Activated CD4-positive, alpha-beta T cell treated with anti-CD3 and anti-CD28 coated beads, Interleukin-2, amount 50 U/mL, for 16 hours (primary cell): ENCODE results near the gene CTSZ.
"Not testable (repeated sequence)": the region's sequence is repeated elsewhere in the genome, so short reads cannot be mapped to it uniquely, and the experiment has no call there.

Experiments used
- DNase-seq: peaks from one replicate; pipeline ENCODE4 v3.0.0-alpha.2; 2020

The CTSZ gene

DNA sequence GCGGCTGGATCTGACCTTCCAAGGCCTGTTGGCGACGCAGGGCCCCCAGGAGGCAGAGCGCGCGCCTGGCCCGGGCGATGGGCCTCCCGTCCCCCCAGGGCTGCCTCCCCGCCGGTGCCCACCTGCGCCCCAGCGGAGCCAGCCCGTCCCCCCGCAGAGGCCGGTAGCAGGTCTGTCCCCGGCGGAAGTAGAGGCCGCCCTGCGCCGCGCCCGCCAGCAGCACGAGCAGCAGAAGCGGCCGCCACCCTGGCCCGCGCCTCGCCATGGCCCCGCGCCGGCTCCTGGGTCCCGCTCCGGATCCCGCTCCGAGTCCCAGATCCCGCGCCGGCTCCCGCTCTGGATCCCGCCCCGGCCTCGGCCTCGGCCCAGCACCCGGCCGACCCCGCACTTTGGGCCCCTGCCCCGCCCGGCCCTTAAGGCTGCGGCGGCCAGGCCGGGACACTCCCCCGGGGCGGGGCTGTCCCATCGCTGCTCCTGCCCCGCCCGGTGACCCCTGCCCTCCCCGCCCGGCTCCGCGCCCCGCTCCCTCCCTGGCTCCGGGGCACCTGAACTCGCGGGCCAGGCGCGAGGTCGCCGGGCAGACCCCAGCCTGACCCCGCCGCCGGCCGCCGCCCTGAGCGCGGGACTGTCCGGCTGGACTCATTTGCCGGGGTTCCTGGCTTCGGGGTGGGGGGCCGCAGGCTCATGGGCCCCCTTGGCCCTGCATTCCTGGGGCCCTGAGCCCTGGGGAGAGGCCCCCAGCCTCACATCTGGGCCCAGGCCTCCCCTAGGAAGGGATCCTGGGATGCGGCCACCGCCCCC lies at the start of gene CTSZ:
TSS of gene CTSZ (minus strand) at position 391 of the 801 bp plus-strand sequence. CDS start at position 265, 126 bp downstream.
- DNase-seq: no peak

DNA sequence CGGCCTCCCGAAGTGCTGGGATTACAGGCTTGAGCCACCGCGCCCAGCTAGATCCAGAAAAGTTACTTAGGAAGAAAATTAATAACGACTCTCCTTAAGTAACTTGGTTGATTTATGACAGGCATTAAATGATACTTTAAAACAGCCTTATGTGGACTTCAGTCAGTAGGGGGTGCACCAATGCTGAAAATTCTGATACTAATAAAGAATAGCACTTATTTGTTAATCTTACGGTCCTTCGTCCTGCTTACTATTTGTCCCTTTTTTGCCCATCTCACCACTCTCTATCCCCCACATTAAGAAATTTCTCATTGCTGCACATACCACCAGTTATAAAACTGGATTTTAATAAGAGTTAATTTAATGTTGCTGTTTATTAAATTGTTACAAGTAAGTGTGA lies 48.2 kb upstream of the CTSZ start:
- DNase-seq: no peak

DNA sequence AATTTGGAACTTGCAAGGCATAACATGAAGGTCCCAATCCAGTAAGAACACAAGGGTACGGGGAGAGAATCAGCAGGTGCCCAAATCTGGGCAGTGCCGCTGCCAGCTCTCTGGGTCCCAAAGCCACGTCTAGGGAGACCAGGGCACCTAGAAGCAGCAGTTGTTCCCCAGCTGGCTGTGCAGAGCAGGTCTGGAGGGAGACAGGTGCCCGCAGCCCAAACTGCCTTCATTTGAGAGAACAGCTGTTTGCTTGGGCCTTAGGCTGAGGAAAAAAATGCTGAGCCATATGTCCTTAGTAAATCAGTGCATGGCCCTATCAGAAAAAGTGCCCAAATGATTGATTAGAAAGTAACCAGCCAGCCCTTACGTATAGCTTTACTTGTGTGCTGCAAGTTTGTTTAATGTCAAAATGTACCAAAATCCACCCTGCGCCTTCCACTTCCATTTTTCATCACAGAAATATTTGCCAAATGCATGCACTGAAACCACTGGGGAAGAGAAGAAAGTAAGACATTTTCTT lies 44.7 kb upstream of the CTSZ start:
- DNase-seq: no peak

DNA sequence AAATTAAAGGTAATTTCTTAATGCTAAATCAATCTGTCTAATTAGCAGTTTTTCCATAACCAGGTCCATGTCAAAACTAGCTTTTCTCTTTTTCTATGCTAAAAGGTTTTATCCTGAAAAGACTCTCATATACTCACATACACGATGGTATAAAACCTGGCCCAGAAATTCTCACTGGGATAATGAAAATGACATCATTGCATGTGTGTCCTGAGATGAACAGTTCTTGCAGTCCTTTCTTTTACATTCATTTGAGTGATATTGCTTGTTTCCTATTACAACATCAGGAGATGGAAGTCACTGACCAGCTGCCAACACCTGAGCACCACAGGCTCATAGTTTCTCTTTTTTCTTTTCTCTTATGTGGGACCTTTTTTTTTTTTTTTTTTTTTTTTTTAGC lies 43.4 kb upstream of the CTSZ start:
- DNase-seq: no peak

DNA sequence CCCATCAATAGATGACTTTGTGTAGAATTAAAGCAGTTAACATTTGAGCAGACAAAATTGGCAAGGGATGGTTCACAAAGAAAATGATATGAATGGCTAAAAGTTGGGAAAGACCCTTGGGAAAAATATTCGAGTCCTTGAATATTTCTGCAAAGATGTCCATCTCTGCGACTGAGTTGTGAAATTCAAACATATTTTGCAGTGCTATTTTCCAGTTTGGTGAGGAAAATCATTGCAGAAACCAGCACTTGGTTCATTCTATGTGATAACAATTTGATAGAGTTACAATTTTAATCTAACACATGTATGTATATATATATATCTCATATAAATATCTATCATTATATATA lies 41.6 kb upstream of the CTSZ start:
- DNase-seq: no peak

DNA sequence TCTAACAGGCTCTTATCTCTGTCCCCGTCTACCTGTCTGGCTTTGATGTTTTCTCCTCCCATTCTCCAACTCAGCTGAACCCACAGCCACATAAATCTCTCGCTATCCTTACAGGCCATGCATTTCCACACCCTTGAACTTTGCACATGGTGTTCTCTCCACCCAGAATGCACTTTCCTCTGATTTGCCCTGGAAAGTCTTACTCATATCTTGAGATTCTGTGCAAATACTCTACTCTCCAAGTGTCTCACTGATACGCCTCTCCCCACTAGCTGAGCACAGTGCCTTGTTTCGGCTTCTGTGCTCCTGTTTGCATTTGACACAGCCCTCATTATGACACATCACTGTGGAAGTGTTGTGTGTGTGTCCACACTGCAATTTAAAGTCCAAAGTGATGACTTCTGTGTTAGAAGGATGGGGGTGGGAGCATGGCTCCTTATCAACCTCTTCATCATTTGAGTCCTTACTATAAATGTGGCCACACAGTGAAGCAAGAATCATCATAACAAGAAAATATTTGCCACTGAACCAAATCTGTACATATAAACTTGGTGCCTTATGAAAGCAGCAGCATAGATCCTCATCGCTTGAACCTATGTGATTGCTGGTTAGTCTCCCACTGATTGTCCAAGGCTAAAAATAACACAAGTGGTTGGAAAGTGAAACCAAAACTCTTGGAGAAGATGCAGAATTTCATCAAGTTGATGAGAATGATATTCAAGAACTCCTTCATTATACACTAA lies 41.1 kb upstream of the CTSZ start:
- DNase-seq: peak; percentile 75

DNA sequence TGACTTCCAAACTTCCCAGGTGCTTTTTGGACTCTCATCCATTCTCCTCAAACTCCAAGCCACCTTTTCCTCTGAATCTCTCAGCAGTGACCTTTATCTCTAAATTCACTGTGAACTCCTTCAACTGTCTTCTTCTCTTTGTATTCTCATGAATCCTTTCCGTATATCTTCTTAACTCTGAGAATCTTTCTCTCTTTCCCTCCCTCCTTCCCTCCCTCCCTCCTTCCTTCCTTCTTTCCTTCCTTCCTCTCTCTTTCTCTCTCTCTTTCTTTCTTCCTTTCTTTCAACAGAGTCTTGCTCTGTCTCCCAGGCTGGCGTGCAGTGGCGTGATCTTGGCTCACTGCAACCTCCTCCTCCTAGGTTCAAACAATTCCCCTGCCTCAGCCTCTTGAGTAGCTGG lies 39.8 kb upstream of the CTSZ start:
- no peak for DNase-seq

DNA sequence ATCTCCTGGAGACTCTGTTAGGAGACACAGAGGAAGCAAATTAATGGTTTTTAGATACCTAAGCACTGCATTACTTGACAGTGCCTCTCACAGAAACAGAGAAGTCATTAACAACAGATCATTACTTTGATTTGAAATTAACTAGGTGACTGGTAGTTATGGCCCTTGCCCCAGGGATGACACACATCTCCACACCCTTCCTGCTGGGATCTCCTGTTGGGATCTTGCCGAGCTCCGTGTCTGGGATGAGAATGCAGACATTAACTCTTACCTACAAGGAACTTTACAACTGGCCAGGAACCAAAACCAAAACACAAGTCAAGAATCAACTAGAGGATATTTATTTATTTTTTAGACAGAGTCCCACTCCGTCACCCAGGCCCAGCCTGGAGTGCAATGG lies 37.7 kb upstream of the CTSZ start:
- no peak for DNase-seq

DNA sequence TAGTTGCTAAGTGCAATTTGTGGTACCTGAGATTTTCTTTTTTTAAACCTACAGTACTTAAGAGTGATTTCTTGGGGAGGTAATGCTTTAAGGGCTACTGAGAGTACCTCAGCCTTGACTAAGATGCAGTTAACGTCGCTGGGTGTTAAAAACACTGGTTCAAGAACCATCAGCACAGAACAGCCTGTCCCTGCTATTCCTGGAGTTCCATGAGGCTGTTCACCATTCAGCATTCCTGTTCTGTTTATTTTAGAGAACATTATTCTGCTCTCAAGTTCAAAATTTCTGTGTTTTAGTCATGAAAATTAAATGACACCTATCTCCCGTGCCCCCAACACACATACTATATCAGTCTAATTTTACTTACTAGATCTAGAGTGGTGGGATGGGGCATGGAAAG lies 37.2 kb upstream of the CTSZ start:
- DNase-seq: no peak

DNA sequence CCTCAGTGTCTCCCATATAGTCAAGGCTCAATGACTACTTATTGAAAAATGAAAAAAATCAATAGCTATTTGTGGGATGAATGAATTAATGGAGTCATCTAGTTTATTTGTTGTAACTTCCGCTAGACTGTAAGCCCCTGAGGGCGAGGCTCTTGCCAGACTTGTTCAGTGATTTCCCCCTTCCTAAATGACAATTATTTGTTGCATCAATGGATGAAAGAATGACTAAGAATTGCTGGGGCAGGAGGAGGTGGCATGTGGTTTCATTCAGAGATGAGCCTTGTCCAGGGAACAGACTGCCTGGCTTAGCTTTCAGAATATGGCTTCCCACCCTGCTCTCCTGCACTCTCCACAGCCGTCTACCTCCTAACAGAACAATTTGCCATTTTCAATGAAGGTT lies 36.6 kb upstream of the CTSZ start:
- DNase-seq: peak; percentile 26

DNA sequence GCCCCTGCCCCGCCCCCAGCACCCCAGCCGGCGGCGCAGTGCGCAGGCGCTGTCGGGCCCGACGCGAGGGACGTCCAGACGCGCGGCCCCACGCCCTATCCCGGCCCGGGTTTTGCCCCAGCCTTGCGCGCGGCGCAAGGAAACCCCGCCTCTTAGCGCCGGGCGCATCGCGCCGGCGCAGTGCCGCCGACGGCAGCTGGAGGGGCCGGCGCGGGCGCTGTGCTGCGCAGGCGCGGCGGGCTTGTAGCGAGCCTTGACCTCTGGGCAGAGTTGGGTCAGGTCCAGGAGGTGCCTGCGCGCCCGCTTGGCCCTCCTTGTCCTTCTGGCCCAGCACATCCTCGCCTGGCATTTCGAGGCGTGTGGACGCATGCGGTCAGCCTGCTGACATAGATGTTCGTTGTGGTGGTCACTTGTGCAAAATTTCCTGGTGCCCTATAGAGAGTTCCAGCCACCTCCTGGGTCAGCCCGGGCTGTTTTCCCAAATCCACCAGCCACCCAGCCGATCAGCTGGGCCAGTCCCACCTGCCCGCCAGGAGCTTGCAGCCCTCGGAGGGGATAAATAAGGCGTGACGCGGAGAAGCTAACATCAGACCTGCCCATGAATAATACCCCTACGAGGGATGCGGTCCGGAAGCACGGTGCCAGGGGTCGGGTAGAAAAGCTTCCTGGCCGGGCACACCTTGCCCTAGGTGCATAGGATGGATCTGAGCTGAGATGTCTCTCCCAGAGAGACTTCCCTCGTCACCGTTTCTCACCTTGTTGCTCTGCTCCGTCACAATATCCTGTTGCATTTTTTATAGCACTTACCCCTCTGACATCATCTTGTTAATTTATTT lies 36.0 kb upstream of the CTSZ start:
- DNase-seq: peak; percentile 96

DNA sequence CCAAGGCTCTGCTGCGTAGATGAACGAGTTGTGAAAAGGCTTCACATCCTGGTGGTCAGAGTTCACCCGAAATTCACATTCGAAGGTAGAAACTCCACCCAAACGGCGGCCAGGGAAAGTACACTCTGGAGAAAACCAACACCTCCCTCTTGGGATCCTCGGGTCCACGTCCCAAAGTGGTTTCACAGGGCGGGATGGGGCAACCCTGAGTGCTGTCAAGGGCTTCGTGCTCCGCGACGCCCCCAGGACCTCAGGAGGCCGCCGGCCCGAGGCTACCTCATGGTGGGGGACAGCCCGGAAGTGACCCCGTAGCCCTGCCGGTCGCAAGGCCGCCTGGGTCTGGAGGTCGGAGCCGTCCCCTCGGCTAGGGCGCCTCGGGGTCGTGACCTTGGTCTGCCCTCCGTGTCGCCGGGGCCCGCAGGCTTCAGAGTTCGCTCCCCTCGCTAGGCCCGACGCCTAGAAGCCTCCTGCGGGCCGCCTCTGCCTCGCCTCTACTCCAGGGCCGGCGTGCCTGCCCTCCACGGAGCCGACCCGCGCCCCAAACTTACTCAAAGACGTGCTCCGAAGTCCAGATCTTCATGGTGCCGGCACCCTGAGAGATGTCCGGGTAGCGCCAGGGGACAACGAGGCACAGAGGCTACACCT lies 35.2 kb upstream of the CTSZ start, which contains the start of gene PRELID3B:
TSS of gene PRELID3B (minus strand) at position 636 of the 645 bp plus-strand sequence. CDS start at position 580, 56 bp downstream.
- DNase-seq: no peak

DNA sequence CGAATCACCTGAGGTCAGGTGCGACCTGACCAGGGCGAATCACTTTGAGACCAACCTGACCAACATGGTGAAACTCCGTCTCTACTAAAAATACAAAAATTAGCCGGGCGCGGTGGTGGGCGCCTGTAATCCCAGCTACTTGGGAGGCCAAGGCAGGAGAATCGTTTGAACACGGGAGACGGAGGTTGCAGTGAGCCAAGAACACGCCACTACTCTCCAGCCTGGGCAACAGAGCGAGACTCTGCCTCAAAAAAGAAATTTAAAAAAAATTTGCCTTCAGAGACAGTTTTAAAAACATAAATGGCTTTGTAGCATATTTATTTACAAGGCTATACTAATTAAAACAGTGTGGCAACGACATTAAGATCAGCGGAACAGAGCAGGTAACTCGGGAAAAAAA lies 34.4 kb upstream of the CTSZ start:
- not testable (repeated sequence) for DNase-seq

DNA sequence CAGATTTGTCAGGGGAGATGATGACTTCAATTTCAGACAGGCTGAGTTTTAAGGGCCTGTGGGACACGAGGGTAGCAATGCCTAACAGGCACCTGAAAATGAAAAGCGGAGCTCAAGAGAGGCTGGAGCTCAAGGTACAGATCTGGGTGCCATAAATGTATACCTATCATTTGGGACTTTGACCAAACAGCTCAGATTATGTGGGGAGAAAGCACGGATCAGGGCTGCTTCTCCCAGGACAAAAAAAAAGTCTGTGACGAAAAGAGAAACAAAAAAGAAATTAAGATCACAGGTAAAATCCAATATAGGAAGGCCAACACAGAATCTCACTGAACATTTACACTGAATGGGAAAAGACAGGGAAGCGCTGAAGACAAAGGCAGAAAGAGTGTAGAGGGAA lies 33.6 kb upstream of the CTSZ start:
- DNase-seq: no peak

DNA sequence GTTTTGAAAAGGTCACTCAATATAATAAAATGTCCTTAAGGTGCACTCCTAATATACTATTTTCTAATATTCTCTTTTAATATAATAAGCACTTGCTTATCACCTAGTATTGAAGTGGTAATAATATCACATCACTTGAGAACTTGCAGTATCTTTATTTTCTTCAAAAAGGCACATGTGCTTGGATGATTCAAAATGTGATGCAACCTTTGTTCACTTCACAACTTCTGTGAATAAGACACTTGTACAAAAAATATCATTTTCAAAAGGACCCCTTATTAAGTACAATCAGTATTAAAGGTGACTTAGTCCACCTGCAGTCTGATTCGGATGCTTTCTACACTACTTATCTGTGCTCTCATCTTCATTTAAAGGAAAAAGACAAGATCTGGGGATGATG lies 32.2 kb upstream of the CTSZ start:
- no peak for DNase-seq

DNA sequence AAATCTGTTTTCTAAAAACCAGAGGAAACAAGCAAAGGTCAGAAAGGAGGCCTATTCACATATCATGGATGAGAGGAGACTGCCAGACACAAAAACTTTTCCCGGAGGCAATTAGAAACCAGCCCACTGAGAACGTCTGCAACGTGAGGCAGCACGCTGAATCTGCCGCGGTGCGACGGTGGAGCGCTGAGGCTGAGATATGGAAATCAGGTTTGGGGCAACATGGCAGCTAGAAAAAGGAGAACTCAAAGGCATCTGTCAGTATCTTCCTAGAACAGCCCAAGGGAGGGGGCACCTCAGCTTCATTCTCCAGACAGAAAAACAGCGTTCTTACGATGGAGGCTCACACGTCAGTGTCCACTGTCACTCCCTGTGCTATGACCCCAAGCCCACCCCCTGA lies 30.3 kb upstream of the CTSZ start:
- DNase-seq: no peak

DNA sequence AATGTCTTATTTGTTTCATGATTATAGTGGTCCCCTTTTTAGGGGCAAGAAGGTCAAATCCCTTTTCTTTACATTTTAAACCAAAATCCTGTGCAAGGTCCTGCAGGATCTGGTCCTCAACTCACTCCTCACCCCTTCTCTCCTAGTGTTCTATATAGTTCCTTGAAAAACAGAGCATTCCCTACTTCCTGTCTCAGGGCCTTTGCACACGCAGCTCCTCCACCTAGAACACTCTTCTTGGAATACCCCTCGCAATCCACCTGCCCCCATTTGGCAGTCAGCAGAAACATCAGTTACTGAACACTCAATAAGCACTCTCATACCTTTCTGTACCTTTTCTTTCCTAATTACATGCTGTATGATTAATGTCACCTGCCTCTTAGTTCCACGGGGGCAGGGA lies 28.3 kb upstream of the CTSZ start:
- no peak for DNase-seq

DNA sequence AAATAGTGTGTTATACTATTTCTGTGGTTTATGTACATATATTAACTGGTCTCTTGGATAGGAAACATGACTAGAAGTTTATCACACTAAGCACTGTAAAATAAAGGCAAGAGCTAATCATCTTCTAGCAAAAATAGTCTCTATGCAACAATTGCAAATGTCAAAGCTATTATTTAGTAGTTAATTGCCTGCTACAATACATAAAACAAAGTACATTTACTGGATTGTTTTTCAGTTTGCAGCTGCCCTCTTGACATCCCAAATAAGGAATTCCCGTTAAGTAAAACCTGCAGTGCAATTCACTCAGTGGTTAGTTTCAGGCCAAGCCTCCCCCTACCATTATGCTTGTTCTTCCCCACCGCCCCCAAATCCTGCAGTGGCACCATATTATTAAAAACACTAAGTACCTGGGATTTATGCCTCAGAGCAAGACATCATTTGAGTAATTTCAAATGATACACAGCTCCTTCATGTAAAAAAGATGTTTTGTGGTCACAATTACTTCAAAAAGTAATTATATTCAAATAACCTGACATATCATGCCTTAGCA lies 26.6 kb upstream of the CTSZ start:
- DNase-seq: no peak

DNA sequence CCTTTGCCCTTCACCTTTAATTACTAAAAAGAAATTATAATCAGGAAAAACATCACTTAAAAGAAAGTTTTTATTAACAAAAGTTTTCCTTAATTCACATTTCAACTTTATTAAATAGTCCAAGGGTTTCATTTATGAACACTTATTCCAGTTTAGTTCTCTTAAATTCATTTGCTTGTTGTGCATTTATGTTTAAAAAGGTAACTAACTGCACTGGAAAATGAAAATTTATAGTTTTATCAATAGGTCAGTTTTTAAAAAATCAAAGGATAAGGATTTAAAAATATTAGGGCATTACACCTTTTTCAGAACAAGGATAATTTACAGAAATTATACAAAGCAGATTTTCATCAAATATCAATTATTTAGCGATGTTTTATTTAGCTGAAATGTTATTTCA lies 26.0 kb upstream of the CTSZ start:
- no peak for DNase-seq

DNA sequence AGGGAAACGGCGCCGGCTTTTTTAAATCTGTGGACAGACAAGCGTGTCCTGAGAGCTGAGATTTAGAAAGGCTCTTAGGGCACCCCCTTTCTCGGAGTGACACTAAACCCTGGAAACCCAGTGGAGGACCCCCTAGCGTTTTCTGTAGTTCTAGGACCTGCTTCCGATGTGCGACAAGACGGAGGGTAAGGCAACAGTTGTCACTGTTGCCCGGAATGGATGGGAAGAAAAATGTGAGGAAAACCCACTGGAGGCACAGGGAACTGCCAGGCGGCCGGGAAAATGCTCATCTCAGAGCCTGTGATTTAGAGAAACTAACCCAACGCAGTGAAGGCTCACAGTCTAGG lies 25.6 kb upstream of the CTSZ start:
- no peak for DNase-seq

DNA sequence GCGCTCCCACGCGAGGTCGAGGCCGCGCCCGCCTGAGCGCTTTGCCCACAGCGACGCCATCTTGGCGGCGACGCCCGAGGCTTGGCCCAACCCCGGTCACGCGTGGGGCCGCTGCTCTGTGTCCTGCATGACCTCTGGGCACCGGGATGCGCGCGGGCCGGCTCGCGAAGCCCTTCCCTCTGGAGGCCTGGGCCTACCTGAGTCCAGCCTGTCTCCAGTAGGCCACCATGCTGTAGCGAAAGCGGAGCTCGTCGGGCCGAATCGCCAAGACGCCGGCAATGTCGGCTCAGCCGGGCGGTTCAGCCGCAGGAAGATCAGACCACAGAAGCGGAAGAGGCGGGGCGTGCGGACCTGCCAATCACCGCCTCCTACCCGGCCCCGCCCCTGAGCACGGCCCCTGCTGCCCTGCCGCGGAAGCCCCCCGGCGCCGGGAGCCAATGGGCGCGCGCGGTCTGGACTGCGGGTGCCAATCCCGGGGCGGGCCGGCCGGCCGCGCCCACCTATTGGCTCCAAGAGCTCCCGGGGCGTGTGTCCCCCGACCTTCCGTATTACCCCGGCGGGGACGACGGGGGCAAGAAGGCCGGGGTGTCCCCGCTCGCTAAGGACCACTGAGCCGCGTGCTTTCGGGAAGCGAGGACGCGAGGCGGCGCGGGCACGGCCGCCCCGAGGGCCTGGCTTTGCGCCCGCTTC lies 25.1 kb upstream of the CTSZ start, which contains the start of gene ATP5F1E:
TSS of gene ATP5F1E (minus strand) at position 313 of the 690 bp plus-strand sequence. CDS start at position 229, 84 bp downstream.
- DNase-seq: peak; percentile 97

DNA sequence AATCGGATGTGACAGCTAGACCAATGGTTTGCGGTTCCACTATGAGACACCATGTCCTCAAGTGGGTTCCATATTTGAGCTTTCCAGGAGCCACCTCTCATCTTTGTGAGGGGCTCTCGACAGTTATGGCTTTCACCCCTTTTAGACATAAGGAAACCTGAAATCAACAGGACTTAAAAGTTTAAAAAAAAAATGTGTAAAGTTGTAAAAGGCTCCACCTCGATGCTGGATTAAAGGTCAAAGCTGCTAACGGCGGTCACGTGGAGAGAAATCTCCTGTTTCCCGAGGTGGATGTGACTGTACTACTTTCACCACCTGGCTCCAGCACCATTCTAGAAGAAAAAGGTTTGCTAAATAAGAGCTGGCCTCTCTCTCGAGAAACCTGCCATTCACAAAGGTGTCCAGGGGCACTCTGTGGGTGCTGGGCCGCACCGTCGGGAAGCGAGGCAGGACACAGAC lies 24.5 kb upstream of the CTSZ start:
- peak; percentile 47 for DNase-seq
